Medulla oblongata (tissue), 1 donor: Measurements from ENCODE around the gene AOPEP.
A peak's percentile ranks its signal among the peaks of the same experiment; 100 is the strongest.

Source experiments
- DNase-seq: peaks from one replicate; pipeline ENCODE4 v3.0.0-alpha.2; 2015; ENCODE audit errors: extremely low spot score

The AOPEP gene

DNA sequence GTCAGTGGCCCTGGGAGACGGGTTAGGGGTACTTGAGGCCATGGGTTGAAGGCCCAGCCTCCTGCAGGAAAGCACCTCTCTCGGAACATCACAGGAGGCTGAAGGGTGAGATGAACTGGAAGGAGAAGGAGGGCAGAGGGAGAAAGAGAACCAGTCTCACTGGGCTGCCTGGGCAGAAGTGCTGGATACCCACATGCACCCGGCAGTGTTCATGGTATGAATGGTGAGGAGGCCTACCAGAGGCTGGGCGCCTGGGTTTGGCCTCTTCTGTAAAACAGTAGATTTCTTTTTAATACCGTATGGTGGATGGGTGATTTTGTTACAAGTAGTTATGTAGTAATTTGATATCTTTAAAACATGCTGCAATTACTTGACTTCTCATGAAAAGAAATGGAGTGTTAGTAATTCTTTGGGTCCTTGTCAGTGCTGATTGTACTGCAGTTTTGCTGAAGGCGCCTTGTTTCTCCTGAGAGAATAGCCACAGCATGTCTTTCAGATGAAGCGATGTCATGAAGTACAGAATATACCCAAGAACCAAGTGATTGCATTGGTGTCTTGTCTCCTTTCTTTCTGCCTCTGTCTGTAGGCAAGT is 332.4 kb downstream of the AOPEP start:
- no peak for DNase-seq

DNA sequence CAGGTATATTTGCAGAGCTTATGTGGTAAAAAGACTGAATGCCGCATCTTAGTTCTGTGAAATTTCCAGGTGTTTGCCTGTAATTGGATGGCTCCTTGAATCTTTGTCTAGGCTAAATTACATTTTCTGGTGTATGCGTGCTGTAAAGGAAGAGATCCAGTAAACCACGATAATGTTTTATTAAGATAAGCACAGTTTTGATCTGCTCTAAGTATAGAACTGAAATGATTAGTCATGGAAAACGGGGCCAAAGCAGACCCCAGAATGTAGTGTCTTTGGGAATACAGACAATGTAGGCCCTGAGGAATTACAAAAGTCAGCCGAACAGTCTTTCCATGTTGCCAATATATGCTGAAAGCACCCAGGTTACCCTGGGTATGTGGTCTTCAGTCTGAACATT is 333.7 kb downstream of the AOPEP start:
- no peak for DNase-seq

DNA sequence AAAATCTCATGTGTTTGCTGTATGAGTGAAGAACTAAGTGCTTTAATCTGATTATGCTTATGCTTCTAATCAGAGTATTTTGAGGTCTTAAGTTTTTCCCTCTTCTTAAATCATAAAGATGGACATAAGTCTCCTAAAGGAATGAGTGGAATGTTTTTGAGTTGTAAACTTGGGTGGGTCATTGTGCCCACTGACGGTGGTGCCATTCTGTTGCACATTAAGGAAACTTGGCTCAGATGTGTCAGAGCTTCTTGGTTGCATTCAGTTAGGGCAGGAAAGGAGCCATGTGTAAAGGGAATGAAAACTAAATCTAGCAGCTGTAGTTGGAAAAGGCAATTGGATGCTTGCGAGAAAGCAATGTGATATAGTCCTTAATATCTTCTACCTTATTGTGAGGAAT is 334.4 kb downstream of the AOPEP start:
- no peak for DNase-seq

DNA sequence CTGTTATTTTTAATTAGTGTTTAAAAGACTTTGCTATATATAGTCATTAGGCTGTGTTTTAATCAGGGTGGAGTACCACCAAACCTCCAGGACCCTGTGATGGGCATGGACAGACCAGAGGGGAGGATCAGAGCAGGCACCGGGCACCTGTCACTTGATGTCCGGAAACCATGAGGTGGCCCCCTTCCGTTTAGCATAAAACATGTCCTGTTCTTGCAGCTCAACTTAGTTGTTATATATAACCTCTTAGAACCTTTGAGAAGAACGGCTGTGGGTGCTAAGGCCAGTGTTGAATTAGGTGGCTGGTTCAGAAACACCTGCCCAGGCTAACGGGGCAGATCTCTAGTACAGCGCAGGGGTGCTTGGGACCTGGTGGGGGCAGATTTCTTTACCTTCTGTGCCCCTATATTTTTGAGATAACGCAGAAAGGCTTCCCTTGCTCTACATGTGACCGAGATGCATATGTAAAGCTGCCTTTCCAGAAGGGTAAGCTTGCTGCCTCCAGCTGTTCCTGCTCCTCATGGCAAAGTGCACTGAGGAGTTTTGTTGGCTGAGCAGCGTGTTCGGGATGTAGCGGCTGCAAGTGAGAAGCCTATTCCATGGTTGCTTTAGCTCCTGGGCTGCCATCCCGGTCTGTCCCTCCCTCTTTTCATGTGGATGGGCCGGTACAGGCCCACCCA is 335.6 kb downstream of the AOPEP start:
- no peak for DNase-seq

DNA sequence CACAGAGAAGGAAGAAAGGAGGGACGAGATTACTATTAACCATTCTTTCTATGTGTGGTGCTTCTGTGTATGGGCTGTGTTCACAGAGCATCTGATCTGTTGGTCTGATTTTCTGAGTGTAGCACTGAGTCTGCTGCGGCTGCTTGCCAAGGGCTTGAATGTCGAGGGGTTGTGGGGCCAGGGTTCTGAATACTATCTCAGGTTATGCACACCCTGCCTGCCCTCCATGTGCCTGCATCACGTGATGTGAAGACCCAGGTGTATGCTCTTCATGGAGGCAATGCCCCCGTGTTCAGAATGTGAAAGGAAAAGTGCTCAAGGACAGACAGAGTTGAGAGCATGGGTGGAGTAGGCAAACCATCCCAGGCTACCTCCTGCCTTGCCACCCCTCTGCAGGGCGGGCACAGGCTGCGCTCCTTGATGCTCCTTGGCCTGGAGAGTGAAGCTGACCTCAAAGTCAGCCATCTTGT is 336.1 kb downstream of the AOPEP start:
- DNase-seq: no peak

DNA sequence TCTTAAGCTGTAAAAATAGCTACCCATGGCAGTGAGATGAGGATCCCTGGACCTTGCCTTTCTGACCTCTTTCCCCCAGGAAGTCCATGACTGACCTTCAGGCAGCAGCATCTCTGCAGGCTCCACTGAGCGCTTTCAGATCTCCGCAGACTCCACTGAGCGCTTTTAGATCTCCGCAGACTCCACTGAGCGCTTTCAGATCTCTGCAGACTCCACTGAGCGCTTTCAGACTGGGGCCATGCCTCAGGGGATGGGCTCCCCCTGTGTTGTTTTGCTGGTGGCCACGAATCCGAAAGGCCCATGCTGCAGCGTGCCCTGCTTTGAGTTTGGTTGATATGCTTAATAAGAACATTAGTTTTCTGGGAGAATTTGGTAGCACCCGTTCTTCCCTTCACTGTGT is 336.8 kb downstream of the AOPEP start:
- no peak for DNase-seq

DNA sequence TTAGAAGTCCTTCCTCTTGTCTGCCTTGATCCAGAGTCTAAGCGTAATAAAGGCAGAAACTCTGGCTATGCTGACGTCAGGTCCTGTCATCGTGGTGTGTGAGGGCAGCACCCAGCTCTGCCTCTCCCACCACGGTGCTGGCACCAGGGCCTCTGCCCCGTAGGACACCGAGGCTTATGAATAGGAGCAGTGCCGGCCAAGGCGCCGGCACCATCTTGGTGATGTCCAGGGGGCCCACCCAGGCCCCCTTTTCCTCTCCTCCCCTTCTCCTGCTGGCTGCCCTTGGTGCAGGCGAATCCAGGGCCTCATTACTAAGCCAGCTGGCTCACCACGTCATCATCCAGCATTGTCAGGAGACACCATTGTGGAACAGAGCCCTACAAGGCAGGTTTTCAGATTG is 338.7 kb downstream of the AOPEP start:
- no peak for DNase-seq

DNA sequence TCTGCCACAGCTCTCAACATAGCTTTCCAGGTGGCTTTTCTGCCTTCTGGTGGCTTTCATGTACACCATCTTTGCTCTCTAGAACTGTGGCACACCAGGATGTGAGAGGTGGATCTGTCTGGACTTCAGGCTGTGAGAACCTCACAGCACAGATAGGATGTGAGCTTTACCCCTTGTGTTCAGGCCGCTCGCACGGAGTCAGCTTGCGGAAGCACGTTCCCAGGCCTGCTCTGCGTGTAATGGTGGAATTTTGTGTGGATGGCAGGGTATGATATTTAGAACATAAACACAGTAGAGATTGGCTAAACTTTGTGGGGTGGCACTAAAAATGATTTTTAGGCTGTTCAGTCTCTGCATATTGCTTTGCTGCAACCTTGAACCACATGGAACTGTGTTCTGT is 340.6 kb downstream of the AOPEP start:
- no peak for DNase-seq

DNA sequence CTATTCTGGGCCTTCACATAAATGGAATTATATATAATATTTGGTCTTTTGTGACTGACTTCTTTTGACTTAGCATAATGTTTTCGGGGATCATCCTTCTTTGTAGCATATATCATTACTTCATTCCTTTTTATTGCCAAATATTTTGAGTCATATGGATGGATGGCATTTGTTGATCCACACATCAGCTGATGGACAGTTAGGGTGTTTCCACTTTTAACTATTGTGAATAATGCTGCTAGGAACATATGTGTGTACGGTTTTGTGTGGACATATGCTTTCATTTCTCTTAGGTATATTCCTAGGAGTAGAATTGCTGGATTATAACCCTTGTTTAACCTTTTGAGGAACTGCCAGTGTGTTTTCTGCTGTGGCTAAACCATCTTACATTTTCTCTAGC is 341.4 kb downstream of the AOPEP start:
- DNase-seq: no peak

DNA sequence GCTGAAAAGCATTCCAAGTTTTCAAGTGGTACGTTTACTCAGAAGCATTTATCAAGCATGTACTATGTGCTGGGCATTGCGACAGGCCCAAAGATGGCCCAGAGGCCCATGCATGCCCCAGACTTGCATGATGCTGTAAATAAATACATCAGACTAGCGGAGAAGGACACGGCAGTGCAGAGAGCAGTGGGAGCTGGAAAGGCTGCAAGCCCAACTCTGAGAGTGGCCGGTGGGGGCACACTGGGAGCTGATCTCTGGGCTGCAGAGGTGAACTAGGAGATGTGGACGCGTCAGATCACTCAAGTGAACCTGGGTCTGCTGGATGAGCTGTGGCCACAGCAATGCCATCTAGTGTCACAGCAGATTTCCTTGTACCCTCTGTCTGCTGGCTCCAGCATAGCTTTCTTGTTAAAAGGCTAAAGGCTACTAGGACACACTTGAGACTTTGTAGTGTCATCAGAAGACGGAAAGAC is 344.1 kb downstream of the AOPEP start:
- DNase-seq: no peak

DNA sequence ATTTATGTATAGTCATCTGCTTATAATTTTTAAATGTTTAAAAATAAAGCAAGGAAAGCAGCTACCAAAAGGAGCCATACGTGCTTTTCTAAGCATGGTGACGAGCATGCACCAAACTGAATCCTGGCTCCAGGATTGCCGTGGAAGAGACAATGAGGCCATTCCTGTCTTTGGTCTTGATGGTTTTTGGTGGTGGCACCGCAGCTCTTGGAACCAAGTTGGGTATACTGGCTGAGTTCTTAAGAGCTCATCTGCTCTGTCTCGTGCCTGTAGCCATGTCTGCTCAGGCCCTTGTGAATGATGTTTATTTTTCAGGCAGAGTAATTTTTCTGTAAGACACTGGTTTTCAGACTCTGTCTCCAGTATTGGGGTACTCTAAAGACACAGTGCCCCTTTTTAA is 345.0 kb downstream of the AOPEP start:
- no peak for DNase-seq

DNA sequence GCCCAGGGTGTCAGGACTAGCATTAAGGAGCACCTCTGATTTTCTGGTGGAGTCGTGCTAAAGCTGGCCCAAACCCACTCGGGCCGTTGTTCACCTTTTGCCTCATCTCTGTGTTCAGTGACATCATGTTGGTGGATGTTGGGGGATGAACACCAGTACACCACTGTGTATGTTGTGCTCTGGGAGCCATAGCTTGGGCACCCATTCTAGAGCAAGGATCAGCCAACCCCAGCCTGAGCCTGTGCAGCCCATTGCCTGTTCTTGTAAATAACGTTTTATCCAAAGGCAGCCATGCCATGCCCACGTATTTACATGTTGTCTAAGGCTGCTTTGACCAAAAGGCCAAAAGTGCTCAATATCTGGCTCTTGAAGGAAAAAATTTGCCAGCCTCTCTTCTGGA is 345.4 kb downstream of the AOPEP start:
- no peak for DNase-seq

DNA sequence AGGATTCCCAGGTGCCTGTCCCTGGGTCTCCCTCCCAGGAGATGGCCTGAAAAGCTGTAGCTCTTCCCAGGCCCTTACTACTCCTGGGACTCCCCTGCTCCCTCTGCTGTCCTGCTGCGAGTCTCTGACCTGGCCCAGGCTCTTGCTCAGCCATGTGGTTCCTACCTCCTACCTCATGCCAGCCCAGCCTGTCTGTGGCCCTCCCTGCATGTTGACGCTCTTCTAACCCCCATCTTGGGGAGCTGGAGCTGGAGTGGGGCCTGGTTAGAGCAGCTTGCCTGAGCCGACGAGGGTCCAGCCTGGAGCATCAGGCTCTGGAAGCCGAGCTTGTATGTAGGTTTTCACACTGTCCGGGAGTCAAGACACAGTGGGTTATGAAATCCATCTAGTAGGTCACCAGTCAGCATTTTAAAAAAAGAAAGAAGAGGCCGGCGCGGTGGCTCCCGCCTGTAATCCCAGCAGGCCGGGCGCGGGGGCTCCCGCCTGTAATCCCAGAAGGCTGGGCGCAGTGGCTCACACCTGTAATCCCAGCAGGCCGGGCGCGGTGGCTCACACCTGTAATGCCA is 346.6 kb downstream of the AOPEP start:
- DNase-seq: no peak

DNA sequence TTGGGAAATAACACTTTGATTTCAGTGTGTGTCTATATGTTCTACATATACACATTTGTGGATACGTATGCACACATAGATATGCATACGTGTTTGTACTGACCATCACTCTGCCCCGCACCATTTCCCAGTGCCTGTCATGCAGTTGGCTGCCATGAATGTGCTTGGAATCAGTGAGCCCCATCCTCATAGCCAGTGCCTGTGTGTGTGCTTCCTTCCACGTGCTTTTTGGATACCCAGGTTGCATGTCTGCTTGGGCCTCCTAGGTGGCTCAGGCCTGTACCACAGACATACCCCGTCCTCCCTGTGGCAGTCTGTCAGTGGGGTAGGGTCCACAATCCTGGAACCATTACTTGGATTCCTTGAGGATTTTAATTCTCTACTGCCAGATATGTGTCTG is 347.4 kb downstream of the AOPEP start:
- no peak for DNase-seq

DNA sequence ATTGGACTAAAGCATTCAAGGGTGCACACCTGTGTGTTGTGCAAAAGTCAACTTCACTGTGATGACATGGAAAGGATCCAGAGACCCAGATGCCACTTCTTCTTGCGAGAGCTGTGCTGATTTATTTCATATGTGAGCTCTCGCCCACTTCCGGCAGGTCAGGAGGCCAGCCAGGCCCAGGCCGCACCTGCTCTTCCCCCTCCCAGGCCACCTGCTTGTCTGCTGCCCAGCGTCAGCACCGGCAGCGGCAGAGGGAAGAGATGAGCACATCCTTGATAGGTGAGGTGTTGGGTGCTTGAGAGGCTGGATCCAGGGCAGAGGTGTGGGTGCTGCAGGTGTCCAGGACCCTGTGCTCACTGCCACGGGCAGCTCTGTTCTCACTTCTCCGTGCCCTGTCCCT is 348.1 kb downstream of the AOPEP start:
- DNase-seq: no peak

DNA sequence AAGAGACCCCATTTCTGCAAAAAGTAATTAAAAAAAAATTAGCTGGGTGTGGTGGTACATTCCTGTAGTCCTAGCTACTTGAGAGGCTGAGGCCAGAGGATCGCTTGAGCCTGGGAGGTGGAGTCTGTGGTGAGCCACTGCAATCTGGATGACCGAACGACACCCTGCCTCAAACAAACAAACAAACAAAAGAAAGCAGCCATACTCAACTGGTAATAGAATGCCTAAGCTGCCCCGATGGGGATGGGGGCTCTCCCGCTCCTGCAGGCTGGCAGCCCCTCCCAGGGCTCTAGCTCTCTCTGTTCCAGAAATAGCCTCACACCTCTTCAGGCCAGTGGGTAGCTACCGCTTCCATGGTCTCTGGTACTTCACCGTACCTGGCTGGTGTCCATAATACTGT is 349.2 kb downstream of the AOPEP start:
- no peak for DNase-seq

DNA sequence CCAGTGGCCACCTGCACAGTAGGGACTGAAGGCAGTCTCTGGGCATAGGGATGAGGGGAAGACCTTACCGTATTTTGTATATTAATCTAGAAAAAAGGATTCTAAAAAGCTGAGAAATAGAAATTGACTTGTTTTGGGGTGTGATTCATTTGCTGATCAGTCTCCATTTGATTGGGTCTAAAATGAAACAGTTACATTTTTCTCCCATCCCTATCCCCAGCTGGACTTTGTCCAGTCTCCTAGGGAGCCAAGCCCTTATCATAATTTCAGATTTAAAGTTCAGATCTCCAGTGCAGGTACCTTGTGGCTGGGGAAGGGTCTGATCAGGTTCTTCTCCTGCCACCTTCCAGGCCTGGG is 350.2 kb downstream of the AOPEP start:
- DNase-seq: no peak

DNA sequence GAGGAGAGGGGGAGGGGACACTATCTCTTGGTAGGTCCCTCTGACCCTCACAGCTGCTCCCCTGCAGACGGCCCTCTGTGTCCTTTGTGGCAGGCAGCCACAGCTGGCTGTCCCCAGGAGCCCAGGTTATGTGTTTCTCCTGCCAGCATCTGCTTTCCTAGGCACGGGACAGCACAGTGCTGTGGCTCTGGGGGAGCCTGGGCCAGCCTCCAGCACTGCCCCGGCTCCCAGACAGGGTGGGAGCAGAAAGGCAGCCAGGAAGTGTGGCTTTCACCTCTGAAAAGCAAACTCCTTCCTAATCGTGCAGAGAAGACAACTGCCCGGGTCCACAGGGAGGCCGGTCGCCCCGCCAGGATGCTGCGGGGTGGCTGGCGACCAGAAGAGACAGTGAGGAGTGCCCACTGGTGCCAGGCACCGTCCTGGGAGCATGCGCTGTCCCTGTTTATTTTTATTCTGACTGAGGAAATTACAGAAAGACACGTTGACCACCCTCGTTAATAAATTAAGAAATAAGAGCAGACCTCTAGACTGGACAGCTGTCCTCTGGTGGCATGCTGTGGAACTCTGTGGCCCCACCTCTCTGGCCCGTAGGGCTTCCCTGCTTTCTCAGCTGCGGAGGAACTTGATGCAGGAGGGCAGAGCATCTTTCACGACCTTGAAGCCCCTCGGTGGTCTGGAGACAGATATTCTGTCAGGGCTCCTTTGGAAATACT is 350.7 kb downstream of the AOPEP start:
- peak; percentile 73 for DNase-seq

DNA sequence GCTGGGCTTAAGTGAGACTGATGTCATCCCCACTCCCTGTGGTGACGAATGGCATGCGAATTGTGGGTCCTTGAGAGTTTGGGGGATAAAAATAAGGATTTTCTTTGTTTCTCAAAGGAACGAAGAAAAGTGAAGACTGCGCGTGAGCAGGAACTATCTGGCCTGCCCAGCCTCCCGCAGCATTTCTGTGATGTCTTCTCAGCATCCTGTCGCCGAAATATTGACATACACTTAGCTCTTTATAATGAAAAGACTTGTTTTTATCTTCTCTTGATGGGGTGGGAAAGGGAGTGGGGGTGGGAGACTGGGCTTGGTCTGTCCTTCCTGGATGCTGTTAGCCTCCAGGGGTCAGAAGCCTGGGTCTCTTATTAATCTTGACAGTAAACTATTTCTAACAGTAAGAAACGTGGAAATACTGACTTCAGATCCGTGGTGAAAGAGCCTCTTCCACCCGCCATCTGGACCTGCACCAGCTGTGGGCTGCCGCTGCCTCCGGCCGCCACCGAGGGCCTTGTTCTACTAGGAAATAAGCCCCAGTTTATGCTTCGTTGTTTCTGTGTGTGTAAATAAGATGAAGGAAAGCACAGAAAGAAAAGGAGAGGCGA is 351.4 kb downstream of the AOPEP start:
- DNase-seq: no peak

DNA sequence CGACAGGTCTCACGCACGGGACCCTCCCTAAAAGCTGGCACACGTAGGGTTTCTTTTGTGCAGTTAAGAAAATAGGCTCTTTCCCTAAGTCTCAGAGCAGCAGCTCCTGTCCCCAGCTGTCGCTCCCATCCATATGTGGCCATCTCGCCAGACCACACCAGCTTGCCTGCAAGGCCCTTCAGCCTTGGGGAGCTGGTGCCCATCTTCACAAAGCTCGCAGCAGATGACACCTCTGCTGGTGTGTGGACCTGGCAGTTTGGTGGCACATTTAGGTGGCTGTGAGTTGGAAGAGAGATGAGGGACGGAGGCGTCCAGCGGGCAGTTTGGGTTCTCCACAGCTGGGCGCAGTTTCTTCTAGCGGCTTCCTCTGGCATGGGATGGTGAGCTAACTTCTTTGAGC is 352.0 kb downstream of the AOPEP start:
- no peak for DNase-seq

DNA sequence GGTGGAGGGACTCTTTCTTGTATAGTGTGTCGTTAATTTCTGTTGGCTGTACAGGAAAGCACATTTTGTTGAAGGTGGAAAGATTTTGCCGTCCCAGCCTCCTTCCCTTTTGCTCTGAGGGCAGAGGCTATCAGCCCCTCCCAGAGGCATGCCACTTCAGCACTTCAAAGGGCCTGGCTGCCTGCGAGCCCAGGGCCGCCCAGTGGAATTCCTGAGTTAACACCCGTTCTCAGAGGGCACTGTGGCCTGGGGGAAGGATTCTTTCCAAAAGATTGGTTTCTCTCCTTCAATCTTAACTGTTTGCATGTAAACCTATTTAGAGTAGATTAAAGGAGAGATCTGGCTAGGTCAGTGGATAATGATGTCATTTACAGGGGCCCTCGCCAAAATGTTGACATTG is 352.4 kb downstream of the AOPEP start:
- DNase-seq: no peak

DNA sequence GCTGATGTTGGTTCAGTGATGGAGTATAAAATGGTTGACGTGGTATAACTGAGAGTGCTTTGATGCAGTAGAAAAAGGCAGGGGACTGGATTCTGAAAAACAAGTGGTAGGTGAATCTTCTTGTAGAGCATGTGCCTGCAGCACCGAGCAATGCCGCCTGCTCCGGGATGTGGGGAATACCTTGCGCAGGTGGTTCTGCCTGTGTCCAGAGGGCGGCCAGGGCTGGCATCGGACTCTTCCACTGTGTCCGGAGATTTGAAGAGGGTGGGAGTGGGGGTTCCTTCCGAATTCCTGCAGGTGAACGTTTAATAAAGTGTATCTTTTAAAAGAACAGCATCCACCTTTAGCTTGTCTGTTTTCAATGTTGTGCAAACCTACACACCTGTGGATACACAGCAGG is 353.0 kb downstream of the AOPEP start:
- no peak for DNase-seq
